ENCODE data around the gene RGS9.

RGS9 gene

GRCh38 chr17:65170839-65171238 is 33.7 kb downstream of the RGS9 start:
- POLR2A ChIA-PET (ENCODE audit: low non-redundant PET), result no interaction called here
- CTCF ChIA-PET, result no interaction called here
- TF ChIP-seq CTCF (conservative IDR thresholded peaks at IDR 0.05; ENCODE audit: low read depth), result no peak
- no peak overlapping the region for H3K27ac ChIP-seq
- no peak for DNase-seq (ENCODE audit: low spot score)

GRCh38 chr17:65171752-65172151 is 34.6 kb downstream of the RGS9 start:
- H3K27ac ChIP-seq, result no peak overlapping the region
- no peak for TF ChIP-seq CTCF (conservative IDR thresholded peaks at IDR 0.05; ENCODE audit: low read depth)
- POLR2A ChIA-PET (ENCODE audit: low non-redundant PET), result no interaction called here
- no peak for DNase-seq (ENCODE audit: low spot score)
- CTCF ChIA-PET, result no interaction called here

GRCh38 chr17:65172496-65173136 is 35.4 kb downstream of the RGS9 start:
- CTCF ChIA-PET, result no interaction called here
- no peak overlapping the region for H3K27ac ChIP-seq
- TF ChIP-seq CTCF (conservative IDR thresholded peaks at IDR 0.05; ENCODE audit: low read depth), result no peak
- DNase-seq (ENCODE audit: low spot score), result no peak
- POLR2A ChIA-PET (ENCODE audit: low non-redundant PET), result no interaction called here

- DNase-seq (ENCODE audit: low spot score), result peak; percentile 27
- ChIA-PET CTCF (no interaction called here), POLR2A (ENCODE audit: low non-redundant PET) (no interaction called here)
- no peak for TF ChIP-seq CTCF (conservative IDR thresholded peaks at IDR 0.05; ENCODE audit: low read depth)
- no peak overlapping the region for H3K27ac ChIP-seq
These were observed 36.2 kb downstream of the RGS9 start for GRCh38 chr17:65173284-65173793.

- ChIA-PET POLR2A (ENCODE audit: low non-redundant PET) (no interaction called here), CTCF (no interaction called here)
- no peak for TF ChIP-seq CTCF (conservative IDR thresholded peaks at IDR 0.05; ENCODE audit: low read depth)
- no peak for DNase-seq (ENCODE audit: low spot score)
- H3K27ac ChIP-seq, result no peak overlapping the region
These were observed 37.0 kb downstream of the RGS9 start for GRCh38 chr17:65173976-65174683.

- ChIA-PET CTCF (no interaction called here), POLR2A (ENCODE audit: low non-redundant PET) (no interaction called here)
- no peak for DNase-seq (ENCODE audit: low spot score)
- no peak for TF ChIP-seq CTCF (conservative IDR thresholded peaks at IDR 0.05; ENCODE audit: low read depth)
- H3K27ac ChIP-seq, result no peak overlapping the region
These were observed 37.8 kb downstream of the RGS9 start for GRCh38 chr17:65174974-65175373.

Measured in RWPE1 (cell line).